Thyroid gland (tissue), 4 donors: Measurements from ENCODE around the gene SYNE4.

Experiments
- POLR2A ChIP-seq, 2 donors: fragments of 450-650 bp; IDR thresholded peaks; one replicate each; pipeline ENCODE4 v1.6.1; 2017; ENCODE audit warnings: antibody characterized with exemption in 2 of 2, mild to moderate bottlenecking in 2 of 2, moderate library complexity in 1 of 2
- TF ChIP-seq, protein P1 (sequence below), 6 experiments: fragments of 200-600 bp in 3 of 6; fragments of 450-650 bp in 3 of 6; sonication (generic) in 3 of 6; IDR thresholded peaks; one replicate each; pipeline ENCODE4 v1.5.1; 2016 to 2019; ENCODE audit warnings: antibody characterized with exemption in 6 of 6, mild to moderate bottlenecking in 2 of 6, inconsistent platforms in 1 of 6, moderate library complexity in 1 of 6

- TF ChIP-seq, protein P1, sequence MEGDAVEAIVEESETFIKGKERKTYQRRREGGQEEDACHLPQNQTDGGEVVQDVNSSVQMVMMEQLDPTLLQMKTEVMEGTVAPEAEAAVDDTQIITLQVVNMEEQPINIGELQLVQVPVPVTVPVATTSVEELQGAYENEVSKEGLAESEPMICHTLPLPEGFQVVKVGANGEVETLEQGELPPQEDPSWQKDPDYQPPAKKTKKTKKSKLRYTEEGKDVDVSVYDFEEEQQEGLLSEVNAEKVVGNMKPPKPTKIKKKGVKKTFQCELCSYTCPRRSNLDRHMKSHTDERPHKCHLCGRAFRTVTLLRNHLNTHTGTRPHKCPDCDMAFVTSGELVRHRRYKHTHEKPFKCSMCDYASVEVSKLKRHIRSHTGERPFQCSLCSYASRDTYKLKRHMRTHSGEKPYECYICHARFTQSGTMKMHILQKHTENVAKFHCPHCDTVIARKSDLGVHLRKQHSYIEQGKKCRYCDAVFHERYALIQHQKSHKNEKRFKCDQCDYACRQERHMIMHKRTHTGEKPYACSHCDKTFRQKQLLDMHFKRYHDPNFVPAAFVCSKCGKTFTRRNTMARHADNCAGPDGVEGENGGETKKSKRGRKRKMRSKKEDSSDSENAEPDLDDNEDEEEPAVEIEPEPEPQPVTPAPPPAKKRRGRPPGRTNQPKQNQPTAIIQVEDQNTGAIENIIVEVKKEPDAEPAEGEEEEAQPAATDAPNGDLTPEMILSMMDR (IDR thresholded peaks at IDR 0.05) = no peak
- no peak for TF ChIP-seq POLR2A (IDR thresholded peaks at IDR 0.05)
Observed at GRCh38 chr19:36026091-36026876, 17.7 kb upstream of the SYNE4 start.
